K562 (cell line): ENCODE results near the gene SLC26A1. TPM values are rescaled to one million over a fixed set of nuclear protein-coding genes. Genes with fewer than 3 reads are reported as not detected.

ENCODE experiments used
- ATAC-seq: fragments of 200-7000 bp; cut with Tn5 transposase; 3 replicates; pipeline ENCODE4 v1.9.1; 2020; ENCODE audit warnings: moderate library complexity
- BruUV-seq: library from RNA; stranded (reverse); fragments of 400-500 nt; replicated peaks from 2 replicates; lab custom pipeline; 2021; lab: Mats Ljungman, UMichigan
- CTCF ChIA-PET: fragments of 300-600 bp; formaldehyde crosslinking; extraction: SDS; loops from one replicate; lab custom pipeline; 2021; ENCODE audit warnings: low intra/inter-chr PET ratio; lab: Yijun Ruan, JAX
- POLR2A ChIA-PET: fragments of 300-600, 350-650 bp; sonication (Branson Sonifier 250); formaldehyde crosslinking; extraction: SDS; loops from one replicate; lab custom pipeline; 2021; ENCODE audit warnings: antibody characterized with exemption, inconsistent platforms; lab: Yijun Ruan, JAX
- DNase-seq, 4 experiments: peaks; one replicate each; pipeline versions ENCODE4 v3.0.0 to v3.0.0-alpha.2; 2011 to 2018; ENCODE audit warnings: low spot score in 3 of 4, mixed read lengths in 3 of 4; ENCODE audit errors: extremely low read depth in 1 of 4
- FAIRE-seq: peaks from 2 replicates; lab custom pipeline; 2011; peaks lifted over from hg19 to GRCh38; lab: Jason Lieb, UNC
- H2AFZ ChIP-seq: 2 replicates; pipeline ENCODE4 v1.6.0; 2011; ENCODE audit warnings: low read depth, low read length, control low read depth, inconsistent platforms
- H3K27ac ChIP-seq: fragments of 200-600 bp; 3 replicates; pipeline ENCODE4 v1.8.0; 2011; ENCODE audit warnings: low read depth, mild to moderate bottlenecking, control low read depth, inconsistent platforms, low read length, moderate library complexity, mixed read lengths; ENCODE audit errors: extremely low read depth
- H3K27me3 ChIP-seq, 2 experiments: fragments of 300-600 bp in 1 of 2; 2 replicates in 1 of 2; 3 replicates in 1 of 2; pipeline versions ENCODE4 v1.6.0 to v1.8.0; 2011; ENCODE audit warnings: inconsistent platforms in 2 of 2, low read length in 2 of 2, mild to moderate bottlenecking in 1 of 2, mixed read lengths in 1 of 2, moderate library complexity in 1 of 2; ENCODE audit not compliant: control insufficient read depth in 2 of 2, insufficient read depth in 2 of 2
- H3K36me3 ChIP-seq: fragments of 300-600 bp; 3 replicates; pipeline ENCODE4 v1.8.0; 2011; ENCODE audit warnings: mild to moderate bottlenecking, low read length, inconsistent platforms; ENCODE audit not compliant: control insufficient read depth, insufficient read depth
- H3K4me1 ChIP-seq, 2 experiments: fragments of 200-600 bp in 1 of 2; replicated peaks in 1 of 2; 2 replicates in 1 of 2; 3 replicates in 1 of 2; pipeline versions ENCODE4 v1.5.1 to v1.8.0; 2011; ENCODE audit warnings: inconsistent platforms in 2 of 2, low read length in 2 of 2, mild to moderate bottlenecking in 1 of 2, mixed read lengths in 1 of 2, moderate library complexity in 1 of 2; ENCODE audit not compliant: control insufficient read depth in 2 of 2, insufficient read depth in 2 of 2
- H3K4me2 ChIP-seq: 2 replicates; pipeline ENCODE4 v1.6.1; 2011; ENCODE audit warnings: low read length, control low read depth, inconsistent platforms, mixed read lengths; ENCODE audit not compliant: insufficient read depth
- H3K4me3 ChIP-seq: fragments of 200-600 bp; sonication (generic), shearing (Covaris generic); 2 replicates; pipeline ENCODE4 v1.5.1; 2016; ENCODE audit warnings: control low read depth, inconsistent platforms
- H3K79me2 ChIP-seq: fragments of 200-600 bp; 3 replicates; pipeline ENCODE4 v1.8.0; 2011; ENCODE audit warnings: low read length, inconsistent platforms; ENCODE audit not compliant: control insufficient read depth, insufficient read depth
- H3K9ac ChIP-seq, 2 experiments: 2 replicates each; pipeline versions ENCODE4 v1.6.0 to v1.6.1; 2011; ENCODE audit warnings: low read depth in 2 of 2, low read length in 2 of 2, control low read depth in 1 of 2, inconsistent platforms in 1 of 2, mild to moderate bottlenecking in 1 of 2, mixed read lengths in 1 of 2; ENCODE audit not compliant: insufficient read depth in 1 of 2
- H3K9me1 ChIP-seq: one replicate; pipeline ENCODE4 v1.6.0; 2011; ENCODE audit warnings: inconsistent platforms, mild to moderate bottlenecking, low read length, moderate library complexity; ENCODE audit not compliant: control insufficient read depth, insufficient read depth
- H3K9me3 ChIP-seq: replicated peaks from 2 replicates; pipeline ENCODE4 v1.5.1; 2011; ENCODE audit warnings: low read depth, low read length, inconsistent platforms; ENCODE audit not compliant: control insufficient read depth, insufficient read depth
- H4K20me1 ChIP-seq: replicated peaks from 2 replicates; pipeline ENCODE4 v1.6.1; 2011; ENCODE audit warnings: low read length, inconsistent platforms, mixed read lengths; ENCODE audit not compliant: control insufficient read depth, insufficient read depth
- CREBBP ChIP-seq: IDR thresholded peaks from one replicate; pipeline ENCODE4 v1.6.1; 2012; ENCODE audit warnings: low read depth, mild to moderate bottlenecking, control low read depth, inconsistent platforms, low read length
- ETV6 ChIP-seq, 3 experiments: fragments of 150-350 bp in 1 of 3; sonication (generic) in 1 of 3; formaldehyde crosslinking in 1 of 3; IDR thresholded peaks; 2 replicates each; pipeline versions ENCODE4 v1.6.1 to v1.8.0; 2014 to 2022; ENCODE audit warnings: borderline replicate concordance in 2 of 3, low read depth in 2 of 3, antibody characterized with exemption in 1 of 3, low read length in 1 of 3, mild to moderate bottlenecking in 1 of 3, missing genetic modification reagents in 1 of 3
- HDAC1 ChIP-seq, 2 experiments: fragments of 450-650 bp; IDR thresholded peaks; 2 replicates each; pipeline ENCODE4 v1.6.1; 2016 to 2017; ENCODE audit warnings: inconsistent platforms in 1 of 2, mild to moderate bottlenecking in 1 of 2, moderate library complexity in 1 of 2
- KLF6 ChIP-seq: fragments of 250-450 bp; sonication (Bioruptor Pico); IDR thresholded peaks from 2 replicates; pipeline ENCODE4 v1.4.0; 2020; ENCODE audit warnings: mild to moderate bottlenecking, moderate library complexity, borderline replicate concordance
- STAT5A ChIP-seq: IDR thresholded peaks from 2 replicates; pipeline ENCODE4 v1.6.1; 2012; ENCODE audit warnings: low read length, inconsistent platforms, borderline replicate concordance
- WGBS: fragments of 100-300 bp; shearing (Covaris generic); methylation state at CpG from one replicate; pipeline ENCODE4 v1.1.6; 2016; ENCODE audit warnings: low coverage, mixed read lengths; ENCODE audit not compliant: insufficient coverage; ENCODE audit errors: missing lambda C conversion rate; 5-methylcytosine and 5-hydroxymethylcytosine counted together
- in situ Hi-C: fragments of 300-500 bp; cut with MboI; formaldehyde crosslinking; loops from 4 replicates; pipeline ENCODE4 v1.15.0; 2018; ENCODE audit warnings: inconsistent platforms, mixed read lengths
- intact Hi-C: fragments of 100-400 bp; cut with micrococcal nuclease; formaldehyde crosslinking; loops from 2 replicates; pipeline ENCODE4 v1.14.2; 2022
- polyA plus RNA-seq, 8 experiments: library from polyadenylated mRNA; depleted of rRNA in 4 of 8; stranded (reverse) in 5 of 8; unstranded in 3 of 8; fragments of >200 nt; fragmentation: Nextera tagmentation in 2 of 8; fragmentation: Illumina TruSeq in 1 of 8; extraction: Ambion mirVana in 2 of 8; extraction: Trizol in 1 of 8; gene quantifications; 2 replicates each; pipeline versions ENCODE4 v1.2.1 to v1.2.3, GENCODE V29; 2011 to 2014; ENCODE audit warnings: inconsistent platforms in 1 of 8, missing spikeins in 1 of 8
- total RNA-seq, 7 experiments: library from RNA; depleted of rRNA in 6 of 7; stranded (reverse); fragments of >200 nt in 6 of 7; fragmentation: Illumina TruSeq in 2 of 7; extraction: Trizol in 2 of 7; gene quantifications; 2 replicates each; pipeline versions ENCODE4 v1.2.1 to v1.2.3, GENCODE V29; 2011 to 2021; ENCODE audit warnings: low replicate concordance in 1 of 7
- TF ChIP-seq, protein P1 (sequence below): IDR thresholded peaks from 3 replicates; pipeline ENCODE4 v1.6.1; 2011; ENCODE audit warnings: borderline replicate concordance, mild to moderate bottlenecking, moderate library complexity; ENCODE audit not compliant: insufficient read length; ENCODE audit errors: extremely low read depth
- TF ChIP-seq, protein P2 (sequence below): fragments of 200-600 bp; sonication (generic); IDR thresholded peaks from one replicate; pipeline ENCODE4 v1.6.1; 2012; ENCODE audit warnings: mild to moderate bottlenecking, low read depth, low read length, inconsistent platforms

The SLC26A1 gene
- total and polyA plus RNA-seq, 9 of the 15 experiments (the other 6 are each of a cell fraction or from before 2014, with no cell fraction given): 0.11 to 4.2 (median 0.95) TPM

DNA sequence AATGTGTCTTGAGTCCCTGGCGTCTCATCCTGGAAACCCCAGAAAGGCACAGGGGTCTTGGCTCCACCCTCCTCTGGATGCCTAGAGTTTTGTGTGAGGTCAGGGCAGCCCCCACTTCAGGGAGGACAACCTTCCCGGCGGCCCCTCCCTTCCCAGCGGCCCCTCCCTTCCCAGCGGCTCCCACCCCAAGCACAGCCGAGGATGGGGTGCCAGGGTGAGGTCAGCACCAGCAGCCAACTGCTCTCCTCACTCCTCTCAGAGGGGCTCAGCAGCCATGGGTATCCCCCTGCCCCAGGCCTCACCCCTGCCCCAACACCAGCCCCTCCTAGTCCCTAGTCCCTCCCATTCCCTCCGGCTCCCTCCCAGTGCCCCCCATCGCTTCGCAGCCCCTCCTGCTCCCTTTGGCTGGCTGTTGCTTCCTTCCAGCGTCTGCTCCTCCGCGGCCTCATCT lies 37.2 kb downstream of the SLC26A1 start:
- in situ Hi-C loops (no loop called here), intact Hi-C loops (no loop called here)
- H2AFZ ChIP-seq: no peak overlapping the region
- FAIRE-seq (no peak), ATAC-seq (no peak), DNase-seq (no peak)
- no peaks in the 10 kb centered on the region for H3K9me1 ChIP-seq
- no peaks in the 10 kb centered on the region for H3K27me3 ChIP-seq
- BruUV-seq: no TSS peak
- TF ChIP-seq, protein P1, sequence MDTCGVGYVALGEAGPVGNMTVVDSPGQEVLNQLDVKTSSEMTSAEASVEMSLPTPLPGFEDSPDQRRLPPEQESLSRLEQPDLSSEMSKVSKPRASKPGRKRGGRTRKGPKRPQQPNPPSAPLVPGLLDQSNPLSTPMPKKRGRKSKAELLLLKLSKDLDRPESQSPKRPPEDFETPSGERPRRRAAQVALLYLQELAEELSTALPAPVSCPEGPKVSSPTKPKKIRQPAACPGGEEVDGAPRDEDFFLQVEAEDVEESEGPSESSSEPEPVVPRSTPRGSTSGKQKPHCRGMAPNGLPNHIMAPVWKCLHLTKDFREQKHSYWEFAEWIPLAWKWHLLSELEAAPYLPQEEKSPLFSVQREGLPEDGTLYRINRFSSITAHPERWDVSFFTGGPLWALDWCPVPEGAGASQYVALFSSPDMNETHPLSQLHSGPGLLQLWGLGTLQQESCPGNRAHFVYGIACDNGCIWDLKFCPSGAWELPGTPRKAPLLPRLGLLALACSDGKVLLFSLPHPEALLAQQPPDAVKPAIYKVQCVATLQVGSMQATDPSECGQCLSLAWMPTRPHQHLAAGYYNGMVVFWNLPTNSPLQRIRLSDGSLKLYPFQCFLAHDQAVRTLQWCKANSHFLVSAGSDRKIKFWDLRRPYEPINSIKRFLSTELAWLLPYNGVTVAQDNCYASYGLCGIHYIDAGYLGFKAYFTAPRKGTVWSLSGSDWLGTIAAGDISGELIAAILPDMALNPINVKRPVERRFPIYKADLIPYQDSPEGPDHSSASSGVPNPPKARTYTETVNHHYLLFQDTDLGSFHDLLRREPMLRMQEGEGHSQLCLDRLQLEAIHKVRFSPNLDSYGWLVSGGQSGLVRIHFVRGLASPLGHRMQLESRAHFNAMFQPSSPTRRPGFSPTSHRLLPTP: no peak
- TF ChIP-seq KLF6 (CRISPR knock-in tag) (no peak), ETV6 (IDR thresholded peaks at IDR 0.05; ENCODE audit: borderline replicate concordance in 1 of 2, low read depth in 2 of 2, low read length in 1 of 2) (no peak), ETV6 (CRISPR knock-in tag; IDR thresholded peaks at IDR 0.05; ENCODE audit: borderline replicate concordance) (no peak), HDAC1 (IDR thresholded peaks at IDR 0.05) (no peak), STAT5A (no peak), CREBBP (no peak)
- TF ChIP-seq, protein P2, sequence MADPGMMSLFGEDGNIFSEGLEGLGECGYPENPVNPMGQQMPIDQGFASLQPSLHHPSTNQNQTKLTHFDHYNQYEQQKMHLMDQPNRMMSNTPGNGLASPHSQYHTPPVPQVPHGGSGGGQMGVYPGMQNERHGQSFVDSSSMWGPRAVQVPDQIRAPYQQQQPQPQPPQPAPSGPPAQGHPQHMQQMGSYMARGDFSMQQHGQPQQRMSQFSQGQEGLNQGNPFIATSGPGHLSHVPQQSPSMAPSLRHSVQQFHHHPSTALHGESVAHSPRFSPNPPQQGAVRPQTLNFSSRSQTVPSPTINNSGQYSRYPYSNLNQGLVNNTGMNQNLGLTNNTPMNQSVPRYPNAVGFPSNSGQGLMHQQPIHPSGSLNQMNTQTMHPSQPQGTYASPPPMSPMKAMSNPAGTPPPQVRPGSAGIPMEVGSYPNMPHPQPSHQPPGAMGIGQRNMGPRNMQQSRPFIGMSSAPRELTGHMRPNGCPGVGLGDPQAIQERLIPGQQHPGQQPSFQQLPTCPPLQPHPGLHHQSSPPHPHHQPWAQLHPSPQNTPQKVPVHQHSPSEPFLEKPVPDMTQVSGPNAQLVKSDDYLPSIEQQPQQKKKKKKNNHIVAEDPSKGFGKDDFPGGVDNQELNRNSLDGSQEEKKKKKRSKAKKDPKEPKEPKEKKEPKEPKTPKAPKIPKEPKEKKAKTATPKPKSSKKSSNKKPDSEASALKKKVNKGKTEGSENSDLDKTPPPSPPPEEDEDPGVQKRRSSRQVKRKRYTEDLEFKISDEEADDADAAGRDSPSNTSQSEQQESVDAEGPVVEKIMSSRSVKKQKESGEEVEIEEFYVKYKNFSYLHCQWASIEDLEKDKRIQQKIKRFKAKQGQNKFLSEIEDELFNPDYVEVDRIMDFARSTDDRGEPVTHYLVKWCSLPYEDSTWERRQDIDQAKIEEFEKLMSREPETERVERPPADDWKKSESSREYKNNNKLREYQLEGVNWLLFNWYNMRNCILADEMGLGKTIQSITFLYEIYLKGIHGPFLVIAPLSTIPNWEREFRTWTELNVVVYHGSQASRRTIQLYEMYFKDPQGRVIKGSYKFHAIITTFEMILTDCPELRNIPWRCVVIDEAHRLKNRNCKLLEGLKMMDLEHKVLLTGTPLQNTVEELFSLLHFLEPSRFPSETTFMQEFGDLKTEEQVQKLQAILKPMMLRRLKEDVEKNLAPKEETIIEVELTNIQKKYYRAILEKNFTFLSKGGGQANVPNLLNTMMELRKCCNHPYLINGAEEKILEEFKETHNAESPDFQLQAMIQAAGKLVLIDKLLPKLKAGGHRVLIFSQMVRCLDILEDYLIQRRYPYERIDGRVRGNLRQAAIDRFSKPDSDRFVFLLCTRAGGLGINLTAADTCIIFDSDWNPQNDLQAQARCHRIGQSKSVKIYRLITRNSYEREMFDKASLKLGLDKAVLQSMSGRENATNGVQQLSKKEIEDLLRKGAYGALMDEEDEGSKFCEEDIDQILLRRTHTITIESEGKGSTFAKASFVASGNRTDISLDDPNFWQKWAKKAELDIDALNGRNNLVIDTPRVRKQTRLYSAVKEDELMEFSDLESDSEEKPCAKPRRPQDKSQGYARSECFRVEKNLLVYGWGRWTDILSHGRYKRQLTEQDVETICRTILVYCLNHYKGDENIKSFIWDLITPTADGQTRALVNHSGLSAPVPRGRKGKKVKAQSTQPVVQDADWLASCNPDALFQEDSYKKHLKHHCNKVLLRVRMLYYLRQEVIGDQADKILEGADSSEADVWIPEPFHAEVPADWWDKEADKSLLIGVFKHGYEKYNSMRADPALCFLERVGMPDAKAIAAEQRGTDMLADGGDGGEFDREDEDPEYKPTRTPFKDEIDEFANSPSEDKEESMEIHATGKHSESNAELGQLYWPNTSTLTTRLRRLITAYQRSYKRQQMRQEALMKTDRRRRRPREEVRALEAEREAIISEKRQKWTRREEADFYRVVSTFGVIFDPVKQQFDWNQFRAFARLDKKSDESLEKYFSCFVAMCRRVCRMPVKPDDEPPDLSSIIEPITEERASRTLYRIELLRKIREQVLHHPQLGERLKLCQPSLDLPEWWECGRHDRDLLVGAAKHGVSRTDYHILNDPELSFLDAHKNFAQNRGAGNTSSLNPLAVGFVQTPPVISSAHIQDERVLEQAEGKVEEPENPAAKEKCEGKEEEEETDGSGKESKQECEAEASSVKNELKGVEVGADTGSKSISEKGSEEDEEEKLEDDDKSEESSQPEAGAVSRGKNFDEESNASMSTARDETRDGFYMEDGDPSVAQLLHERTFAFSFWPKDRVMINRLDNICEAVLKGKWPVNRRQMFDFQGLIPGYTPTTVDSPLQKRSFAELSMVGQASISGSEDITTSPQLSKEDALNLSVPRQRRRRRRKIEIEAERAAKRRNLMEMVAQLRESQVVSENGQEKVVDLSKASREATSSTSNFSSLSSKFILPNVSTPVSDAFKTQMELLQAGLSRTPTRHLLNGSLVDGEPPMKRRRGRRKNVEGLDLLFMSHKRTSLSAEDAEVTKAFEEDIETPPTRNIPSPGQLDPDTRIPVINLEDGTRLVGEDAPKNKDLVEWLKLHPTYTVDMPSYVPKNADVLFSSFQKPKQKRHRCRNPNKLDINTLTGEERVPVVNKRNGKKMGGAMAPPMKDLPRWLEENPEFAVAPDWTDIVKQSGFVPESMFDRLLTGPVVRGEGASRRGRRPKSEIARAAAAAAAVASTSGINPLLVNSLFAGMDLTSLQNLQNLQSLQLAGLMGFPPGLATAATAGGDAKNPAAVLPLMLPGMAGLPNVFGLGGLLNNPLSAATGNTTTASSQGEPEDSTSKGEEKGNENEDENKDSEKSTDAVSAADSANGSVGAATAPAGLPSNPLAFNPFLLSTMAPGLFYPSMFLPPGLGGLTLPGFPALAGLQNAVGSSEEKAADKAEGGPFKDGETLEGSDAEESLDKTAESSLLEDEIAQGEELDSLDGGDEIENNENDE: no peak
- H3K27ac ChIP-seq: no peak overlapping the region
- ChIA-PET POLR2A (no interaction called here), CTCF (no interaction called here)
- H3K4me1 ChIP-seq: peaks cover 0 to 37% of the 10 kb centered on the region in 2 experiments; a peak in 2 of 5 replicates
- no peak overlapping the region for H3K4me3 ChIP-seq
- no peaks in the 10 kb centered on the region for H4K20me1 ChIP-seq
- no peak overlapping the region for H3K4me2 ChIP-seq
- 0 out of 3 replicates have a peak, but pooled peaks cover 3% of the 10 kb centered on the region for H3K36me3 ChIP-seq
- H3K9ac ChIP-seq: no peak overlapping the region; a peak in 1 of 4 replicates
- WGBS: 85% methylated on average over 5 of the region's 12 CpGs
- H3K79me2 ChIP-seq: no peaks in the 10 kb centered on the region
- H3K9me3 ChIP-seq: no peaks in the 10 kb centered on the region
